SIG-M5 treated with dmso at 0.1 percent for 504 hours (cell line): ENCODE measurements around the gene CDK13.

Experiments used
- DNase-seq: peaks from one replicate; lab custom pipeline; 2025; ENCODE audit not compliant: unreplicated experiment; lab: John Stamatoyannopoulos, UW

CDK13 gene

GRCh38 chr7:39948956-39949928, 814 bp upstream of the CDK13 start:
- peak; percentile 98 for DNase-seq

- DNase-seq, result peak; percentile 34
Measured at GRCh38 chr7:39950473-39951225, 593 bp downstream of the CDK13 start.

- peak; percentile 41 for DNase-seq
Measured at GRCh38 chr7:39951226-39952194, 1.5 kb downstream of the CDK13 start.

- DNase-seq, result peak; percentile 40
Measured at GRCh38 chr7:39952374-39952773, 2.3 kb downstream of the CDK13 start.

GRCh38 chr7:39952803-39953202, 2.7 kb downstream of the CDK13 start:
- no peak for DNase-seq

- no peak for DNase-seq
Measured at GRCh38 chr7:39954694-39955093, 4.6 kb downstream of the CDK13 start.

GRCh38 chr7:39958038-39958437, 8.0 kb downstream of the CDK13 start:
- no peak for DNase-seq

- DNase-seq, result no peak
Measured at GRCh38 chr7:39967406-39968161, 17.5 kb downstream of the CDK13 start.

- DNase-seq, result no peak
Measured at GRCh38 chr7:39969431-39969830, 19.4 kb downstream of the CDK13 start.

GRCh38 chr7:39971924-39972323, 21.9 kb downstream of the CDK13 start:
- no peak for DNase-seq

GRCh38 chr7:39973801-39974200, 23.7 kb downstream of the CDK13 start:
- no peak for DNase-seq

- DNase-seq, result no peak
Measured at GRCh38 chr7:39978230-39978934, 28.3 kb downstream of the CDK13 start.

GRCh38 chr7:39979406-39980073, 29.5 kb downstream of the CDK13 start:
- DNase-seq, result no peak

- DNase-seq, result no peak
Measured at GRCh38 chr7:39985398-39985918, 35.4 kb downstream of the CDK13 start.

- no peak for DNase-seq
Measured at GRCh38 chr7:39987641-39988347, 37.7 kb downstream of the CDK13 start.

GRCh38 chr7:40000734-40001315, 50.8 kb downstream of the CDK13 start:
- no peak for DNase-seq

- DNase-seq, result no peak
Measured at GRCh38 chr7:40001649-40002048, 51.6 kb downstream of the CDK13 start.

GRCh38 chr7:40003597-40003996, 53.5 kb downstream of the CDK13 start:
- no peak for DNase-seq
